ENCODE measurements around the gene SLC38A5. TPM values are rescaled to one million over a fixed set of nuclear protein-coding genes. Genes with fewer than 3 reads are reported as not detected.
"Not testable (repeated sequence)": the region's sequence is repeated elsewhere in the genome, so short reads cannot be mapped to it uniquely, and the experiment has no call there.

The SLC38A5 gene
- total and polyA plus RNA-seq, 2 experiments from 2014 or later: 20.7 to 47.7 TPM

DNA sequence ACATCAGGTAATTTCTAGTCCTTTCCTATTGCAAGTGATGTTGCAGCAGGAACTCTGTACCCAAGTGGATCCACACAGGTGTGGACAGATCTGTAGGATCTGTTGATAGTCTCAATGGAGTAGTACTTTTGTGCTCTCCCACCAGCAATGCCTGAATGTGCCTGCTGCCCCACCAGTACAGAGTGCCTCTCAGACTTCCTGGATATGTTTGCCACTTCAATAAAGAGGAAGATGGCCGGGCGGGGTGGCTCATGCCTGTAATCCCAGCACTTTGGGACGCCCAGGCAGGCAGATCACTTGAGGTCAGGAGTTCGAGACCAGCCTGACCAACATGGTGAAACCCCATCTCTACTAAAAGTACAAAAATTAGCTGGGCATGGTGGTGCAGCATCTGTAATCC lies 49.4 kb upstream of the SLC38A5 start:
- H3K4me3 Mint-ChIP-seq; DNase-seq (ENCODE audit: low spot score); H3K27me3 Mint-ChIP-seq (ENCODE audit: insufficient read depth, low read depth, poor library complexity); H3K4me2 ChIP-seq; H3K27ac Mint-ChIP-seq; H4K20me1 ChIP-seq (replicated peaks; ENCODE audit: insufficient read depth); H3K4me1 ChIP-seq (ENCODE audit: insufficient read depth); H3K9me2 ChIP-seq (ENCODE audit: insufficient read depth); H2AFZ ChIP-seq; H3K4me3 ChIP-seq; H3K27ac ChIP-seq (ENCODE audit: low read depth); ATAC-seq; H3K36me3 ChIP-seq (ENCODE audit: insufficient read depth); H3K27me3 ChIP-seq (ENCODE audit: insufficient read depth); H3F3A ChIP-seq (replicated peaks; ENCODE audit: low read depth); H3K9me3 Mint-ChIP-seq: not testable (repeated sequence)
- H3K4me1 Mint-ChIP-seq: peaks cover 11% of the 10 kb centered on the region; the same call in 2 of the 3 replicates
- H3K36me3 Mint-ChIP-seq (ENCODE audit: low read depth): peaks cover 14% of the 10 kb centered on the region
- H3K79me2 ChIP-seq (replicated peaks; ENCODE audit: insufficient read depth): peaks cover 17% of the 10 kb centered on the region

DNA sequence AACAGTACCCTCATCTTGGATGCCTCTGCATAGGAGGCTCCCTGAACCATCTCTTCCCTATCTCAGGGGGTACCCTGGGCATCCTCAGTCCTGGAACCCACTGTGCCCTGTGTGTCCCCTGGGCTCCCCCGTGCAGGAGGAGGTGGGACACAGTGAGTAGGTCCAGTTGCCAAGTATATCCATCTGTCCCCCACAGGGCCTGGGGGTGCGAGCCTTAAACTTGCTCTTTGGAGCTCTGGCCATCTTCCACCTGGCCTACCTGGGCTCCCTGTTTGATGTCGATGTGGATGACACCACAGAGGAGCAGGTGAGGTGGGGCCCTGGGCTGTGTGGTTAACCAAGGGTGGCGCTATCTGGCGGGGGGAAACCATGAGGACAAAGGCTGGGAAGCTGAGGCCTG lies 46.9 kb upstream of the SLC38A5 start:
- no peak overlapping the region for H3K27ac Mint-ChIP-seq
- Histone ChIP-seq H4K20me1 (replicated peaks; ENCODE audit: insufficient read depth) (no peaks in the 10 kb centered on the region), H3K27ac (ENCODE audit: low read depth) (no peak overlapping the region), H3K4me1 (ENCODE audit: insufficient read depth) (no peaks in the 10 kb centered on the region), H3K36me3 (ENCODE audit: insufficient read depth) (no peaks in the 10 kb centered on the region), H3K79me2 (replicated peaks; ENCODE audit: insufficient read depth) (no peaks in the 10 kb centered on the region), H2AFZ (no peak overlapping the region), H3F3A (replicated peaks; ENCODE audit: low read depth) (no peaks in the 10 kb centered on the region), H3K27me3 (ENCODE audit: insufficient read depth) (no peaks in the 10 kb centered on the region), H3K4me2 (no peak overlapping the region), H3K9me2 (ENCODE audit: insufficient read depth) (no peaks in the 10 kb centered on the region), H3K4me3 (no peak overlapping the region)
- peaks cover 10% of the 10 kb centered on the region; the same call in 2 of the 3 replicates for H3K36me3 Mint-ChIP-seq (ENCODE audit: low read depth)
- no peak for ATAC-seq
- peaks cover 6% of the 10 kb centered on the region; the same call in 2 of the 3 replicates for H3K4me1 Mint-ChIP-seq
- H3K27me3 Mint-ChIP-seq (ENCODE audit: insufficient read depth, low read depth, poor library complexity): peaks cover 8% of the 10 kb centered on the region
- no peak for DNase-seq (ENCODE audit: low spot score)
- H3K9me3 Mint-ChIP-seq: no peaks in the 10 kb centered on the region
- no peak overlapping the region for H3K4me3 Mint-ChIP-seq
- TF ChIP-seq EZH2phosphoT487 (IDR thresholded peaks at IDR 0.05; ENCODE audit: unreplicated experiment) (no peak), JUNB (IDR thresholded peaks at IDR 0.05; ENCODE audit: unreplicated experiment) (no peak), EZH2 (IDR thresholded peaks at IDR 0.05; ENCODE audit: low read depth, unreplicated experiment) (no peak), ZNF114 (CRISPR knock-in tag; IDR thresholded peaks at IDR 0.05) (no peak), ZNF331 (CRISPR knock-in tag; IDR thresholded peaks at IDR 0.05; ENCODE audit: low read depth) (no peak), NANOG (IDR thresholded peaks at IDR 0.05; ENCODE audit: borderline replicate concordance) (no peak), POLR2AphosphoS5 (IDR thresholded peaks at IDR 0.05; ENCODE audit: low read depth) (no peak), STAT1 (IDR thresholded peaks at IDR 0.05; ENCODE audit: unreplicated experiment) (no peak), CREB1 (CRISPR knock-in tag; IDR thresholded peaks at IDR 0.05; ENCODE audit: low read depth) (no peak)
- TF ChIP-seq, protein P1, sequence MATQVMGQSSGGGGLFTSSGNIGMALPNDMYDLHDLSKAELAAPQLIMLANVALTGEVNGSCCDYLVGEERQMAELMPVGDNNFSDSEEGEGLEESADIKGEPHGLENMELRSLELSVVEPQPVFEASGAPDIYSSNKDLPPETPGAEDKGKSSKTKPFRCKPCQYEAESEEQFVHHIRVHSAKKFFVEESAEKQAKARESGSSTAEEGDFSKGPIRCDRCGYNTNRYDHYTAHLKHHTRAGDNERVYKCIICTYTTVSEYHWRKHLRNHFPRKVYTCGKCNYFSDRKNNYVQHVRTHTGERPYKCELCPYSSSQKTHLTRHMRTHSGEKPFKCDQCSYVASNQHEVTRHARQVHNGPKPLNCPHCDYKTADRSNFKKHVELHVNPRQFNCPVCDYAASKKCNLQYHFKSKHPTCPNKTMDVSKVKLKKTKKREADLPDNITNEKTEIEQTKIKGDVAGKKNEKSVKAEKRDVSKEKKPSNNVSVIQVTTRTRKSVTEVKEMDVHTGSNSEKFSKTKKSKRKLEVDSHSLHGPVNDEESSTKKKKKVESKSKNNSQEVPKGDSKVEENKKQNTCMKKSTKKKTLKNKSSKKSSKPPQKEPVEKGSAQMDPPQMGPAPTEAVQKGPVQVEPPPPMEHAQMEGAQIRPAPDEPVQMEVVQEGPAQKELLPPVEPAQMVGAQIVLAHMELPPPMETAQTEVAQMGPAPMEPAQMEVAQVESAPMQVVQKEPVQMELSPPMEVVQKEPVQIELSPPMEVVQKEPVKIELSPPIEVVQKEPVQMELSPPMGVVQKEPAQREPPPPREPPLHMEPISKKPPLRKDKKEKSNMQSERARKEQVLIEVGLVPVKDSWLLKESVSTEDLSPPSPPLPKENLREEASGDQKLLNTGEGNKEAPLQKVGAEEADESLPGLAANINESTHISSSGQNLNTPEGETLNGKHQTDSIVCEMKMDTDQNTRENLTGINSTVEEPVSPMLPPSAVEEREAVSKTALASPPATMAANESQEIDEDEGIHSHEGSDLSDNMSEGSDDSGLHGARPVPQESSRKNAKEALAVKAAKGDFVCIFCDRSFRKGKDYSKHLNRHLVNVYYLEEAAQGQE (IDR thresholded peaks at IDR 0.05; ENCODE audit: unreplicated experiment): no peak
- TF ChIP-seq, protein P2, sequence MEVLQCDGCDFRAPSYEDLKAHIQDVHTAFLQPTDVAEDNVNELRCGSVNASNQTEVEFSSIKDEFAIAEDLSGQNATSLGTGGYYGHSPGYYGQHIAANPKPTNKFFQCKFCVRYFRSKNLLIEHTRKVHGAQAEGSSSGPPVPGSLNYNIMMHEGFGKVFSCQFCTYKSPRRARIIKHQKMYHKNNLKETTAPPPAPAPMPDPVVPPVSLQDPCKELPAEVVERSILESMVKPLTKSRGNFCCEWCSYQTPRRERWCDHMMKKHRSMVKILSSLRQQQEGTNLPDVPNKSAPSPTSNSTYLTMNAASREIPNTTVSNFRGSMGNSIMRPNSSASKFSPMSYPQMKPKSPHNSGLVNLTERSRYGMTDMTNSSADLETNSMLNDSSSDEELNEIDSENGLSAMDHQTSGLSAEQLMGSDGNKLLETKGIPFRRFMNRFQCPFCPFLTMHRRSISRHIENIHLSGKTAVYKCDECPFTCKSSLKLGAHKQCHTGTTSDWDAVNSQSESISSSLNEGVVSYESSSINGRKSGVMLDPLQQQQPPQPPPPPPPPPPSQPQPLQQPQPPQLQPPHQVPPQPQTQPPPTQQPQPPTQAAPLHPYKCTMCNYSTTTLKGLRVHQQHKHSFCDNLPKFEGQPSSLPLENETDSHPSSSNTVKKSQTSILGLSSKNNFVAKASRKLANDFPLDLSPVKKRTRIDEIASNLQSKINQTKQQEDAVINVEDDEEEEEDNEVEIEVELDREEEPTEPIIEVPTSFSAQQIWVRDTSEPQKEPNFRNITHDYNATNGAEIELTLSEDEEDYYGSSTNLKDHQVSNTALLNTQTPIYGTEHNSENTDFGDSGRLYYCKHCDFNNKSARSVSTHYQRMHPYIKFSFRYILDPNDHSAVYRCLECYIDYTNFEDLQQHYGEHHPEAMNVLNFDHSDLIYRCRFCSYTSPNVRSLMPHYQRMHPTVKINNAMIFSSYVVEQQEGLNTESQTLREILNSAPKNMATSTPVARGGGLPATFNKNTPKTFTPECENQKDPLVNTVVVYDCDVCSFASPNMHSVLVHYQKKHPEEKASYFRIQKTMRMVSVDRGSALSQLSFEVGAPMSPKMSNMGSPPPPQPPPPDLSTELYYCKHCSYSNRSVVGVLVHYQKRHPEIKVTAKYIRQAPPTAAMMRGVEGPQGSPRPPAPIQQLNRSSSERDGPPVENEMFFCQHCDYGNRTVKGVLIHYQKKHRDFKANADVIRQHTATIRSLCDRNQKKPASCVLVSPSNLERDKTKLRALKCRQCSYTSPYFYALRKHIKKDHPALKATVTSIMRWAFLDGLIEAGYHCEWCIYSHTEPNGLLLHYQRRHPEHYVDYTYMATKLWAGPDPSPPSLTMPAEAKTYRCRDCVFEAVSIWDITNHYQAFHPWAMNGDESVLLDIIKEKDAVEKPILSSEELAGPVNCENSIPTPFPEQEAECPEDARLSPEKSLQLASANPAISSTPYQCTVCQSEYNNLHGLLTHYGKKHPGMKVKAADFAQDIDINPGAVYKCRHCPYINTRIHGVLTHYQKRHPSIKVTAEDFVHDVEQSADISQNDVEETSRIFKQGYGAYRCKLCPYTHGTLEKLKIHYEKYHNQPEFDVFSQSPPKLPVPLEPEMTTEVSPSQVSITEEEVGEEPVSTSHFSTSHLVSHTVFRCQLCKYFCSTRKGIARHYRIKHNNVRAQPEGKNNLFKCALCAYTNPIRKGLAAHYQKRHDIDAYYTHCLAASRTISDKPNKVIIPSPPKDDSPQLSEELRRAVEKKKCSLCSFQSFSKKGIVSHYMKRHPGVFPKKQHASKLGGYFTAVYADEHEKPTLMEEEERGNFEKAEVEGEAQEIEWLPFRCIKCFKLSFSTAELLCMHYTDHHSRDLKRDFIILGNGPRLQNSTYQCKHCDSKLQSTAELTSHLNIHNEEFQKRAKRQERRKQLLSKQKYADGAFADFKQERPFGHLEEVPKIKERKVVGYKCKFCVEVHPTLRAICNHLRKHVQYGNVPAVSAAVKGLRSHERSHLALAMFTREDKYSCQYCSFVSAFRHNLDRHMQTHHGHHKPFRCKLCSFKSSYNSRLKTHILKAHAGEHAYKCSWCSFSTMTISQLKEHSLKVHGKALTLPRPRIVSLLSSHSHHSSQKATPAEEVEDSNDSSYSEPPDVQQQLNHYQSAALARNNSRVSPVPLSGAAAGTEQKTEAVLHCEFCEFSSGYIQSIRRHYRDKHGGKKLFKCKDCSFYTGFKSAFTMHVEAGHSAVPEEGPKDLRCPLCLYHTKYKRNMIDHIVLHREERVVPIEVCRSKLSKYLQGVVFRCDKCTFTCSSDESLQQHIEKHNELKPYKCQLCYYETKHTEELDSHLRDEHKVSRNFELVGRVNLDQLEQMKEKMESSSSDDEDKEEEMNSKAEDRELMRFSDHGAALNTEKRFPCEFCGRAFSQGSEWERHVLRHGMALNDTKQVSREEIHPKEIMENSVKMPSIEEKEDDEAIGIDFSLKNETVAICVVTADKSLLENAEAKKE (CRISPR knock-in tag; IDR thresholded peaks at IDR 0.05): no peak
- TF ChIP-seq, protein P3, sequence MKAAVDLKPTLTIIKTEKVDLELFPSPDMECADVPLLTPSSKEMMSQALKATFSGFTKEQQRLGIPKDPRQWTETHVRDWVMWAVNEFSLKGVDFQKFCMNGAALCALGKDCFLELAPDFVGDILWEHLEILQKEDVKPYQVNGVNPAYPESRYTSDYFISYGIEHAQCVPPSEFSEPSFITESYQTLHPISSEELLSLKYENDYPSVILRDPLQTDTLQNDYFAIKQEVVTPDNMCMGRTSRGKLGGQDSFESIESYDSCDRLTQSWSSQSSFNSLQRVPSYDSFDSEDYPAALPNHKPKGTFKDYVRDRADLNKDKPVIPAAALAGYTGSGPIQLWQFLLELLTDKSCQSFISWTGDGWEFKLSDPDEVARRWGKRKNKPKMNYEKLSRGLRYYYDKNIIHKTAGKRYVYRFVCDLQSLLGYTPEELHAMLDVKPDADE (IDR thresholded peaks at IDR 0.05): no peak
